HT1080 (cell line): Measurements from ENCODE around the gene MRPS27. TPM values are rescaled to one million over a fixed set of nuclear protein-coding genes. Genes with fewer than 3 reads are reported as not detected.

Source experiments
- DNase-seq: peaks from one replicate; pipeline ENCODE4 v3.0.0-alpha.2; 2015; ENCODE audit warnings: low read depth
- total RNA-seq: library from RNA; depleted of rRNA; stranded (reverse); fragments of >200 nt; shearing (Covaris generic); gene quantifications from 2 replicates; pipeline ENCODE4 v1.2.3, GENCODE V29; 2014

MRPS27 gene
- total RNA-seq, 1 experiment from 2014 or later: 130 TPM

- no peak for DNase-seq
Observed at GRCh38 chr5:72206160-72206559, 113.9 kb downstream of the MRPS27 start.

- no peak for DNase-seq
Observed at GRCh38 chr5:72205431-72206009, 114.5 kb downstream of the MRPS27 start.

GRCh38 chr5:72204946-72205345 is 115.1 kb downstream of the MRPS27 start:
- peak; percentile 7 for DNase-seq

GRCh38 chr5:72203251-72203845 is 116.7 kb downstream of the MRPS27 start:
- DNase-seq: peak; percentile 15

GRCh38 chr5:72202331-72202825 is 117.7 kb downstream of the MRPS27 start:
- DNase-seq: no peak

GRCh38 chr5:72199681-72200080 is 120.4 kb downstream of the MRPS27 start:
- DNase-seq: no peak

GRCh38 chr5:72197393-72197792 is 122.6 kb downstream of the MRPS27 start:
- no peak for DNase-seq

- no peak for DNase-seq
Observed at GRCh38 chr5:72195581-72195980, 124.5 kb downstream of the MRPS27 start.

- no peak for DNase-seq
Observed at GRCh38 chr5:72194846-72195245, 125.2 kb downstream of the MRPS27 start.

- DNase-seq: no peak
Observed at GRCh38 chr5:72191404-72191803, 128.6 kb downstream of the MRPS27 start.

GRCh38 chr5:72189146-72189545 is 130.9 kb downstream of the MRPS27 start:
- DNase-seq: no peak

- DNase-seq: no peak
Observed at GRCh38 chr5:72188166-72188565, 131.9 kb downstream of the MRPS27 start.

- DNase-seq: no peak
Observed at GRCh38 chr5:72187388-72188075, 132.5 kb downstream of the MRPS27 start.

GRCh38 chr5:72185496-72186329 is 134.3 kb downstream of the MRPS27 start:
- DNase-seq: no peak

GRCh38 chr5:72184408-72184807 is 135.6 kb downstream of the MRPS27 start:
- DNase-seq: no peak

- no peak for DNase-seq
Observed at GRCh38 chr5:72183101-72183520, 136.9 kb downstream of the MRPS27 start.

GRCh38 chr5:72182686-72183085 is 137.4 kb downstream of the MRPS27 start:
- DNase-seq: no peak

- no peak for DNase-seq
Observed at GRCh38 chr5:72180925-72181324, 139.1 kb downstream of the MRPS27 start.

- DNase-seq: no peak
Observed at GRCh38 chr5:72179816-72180440, 140.1 kb downstream of the MRPS27 start.

GRCh38 chr5:72179028-72179815 is 140.8 kb downstream of the MRPS27 start:
- DNase-seq: peak; percentile 94
